H9 (cell line): Measurements from ENCODE around the gene ARL8A. TPM values are rescaled to one million over a fixed set of nuclear protein-coding genes. Genes with fewer than 3 reads are reported as not detected.

Source experiments
- DNase-seq: peaks from one replicate; pipeline ENCODE4 v3.0.0-alpha.2; 2017
- H2AFZ ChIP-seq: one replicate; pipeline ENCODE4 v1.6.1; 2013; ENCODE audit warnings: mild to moderate bottlenecking, low read length, control low read depth, moderate library complexity
- H2AK5ac ChIP-seq: 2 replicates; pipeline ENCODE4 v1.6.1; 2013; ENCODE audit warnings: low read length, control low read depth, mixed read lengths; ENCODE audit not compliant: insufficient read length
- H2BK120ac ChIP-seq: one replicate; pipeline ENCODE4 v1.6.1; 2013; ENCODE audit warnings: low read depth, mild to moderate bottlenecking, low read length, control low read depth, inconsistent platforms; ENCODE audit not compliant: poor library complexity, severe bottlenecking
- H2BK12ac ChIP-seq: 2 replicates; pipeline ENCODE4 v1.6.1; 2013; ENCODE audit warnings: low read length, control low read depth, mixed read lengths, low read depth; ENCODE audit not compliant: insufficient read length
- H2BK15ac ChIP-seq: 2 replicates; pipeline ENCODE4 v1.6.1; 2013; ENCODE audit warnings: low read depth, low read length, control low read depth
- H2BK20ac ChIP-seq: one replicate; pipeline ENCODE4 v1.6.1; 2013; ENCODE audit warnings: low read depth, mild to moderate bottlenecking, low read length, control low read depth, inconsistent platforms; ENCODE audit not compliant: poor library complexity, severe bottlenecking
- H2BK5ac ChIP-seq: 2 replicates; pipeline ENCODE4 v1.6.1; 2013; ENCODE audit warnings: low read length, control low read depth, mixed read lengths; ENCODE audit not compliant: insufficient read length
- H3K14ac ChIP-seq: 2 replicates; pipeline ENCODE4 v1.6.1; 2013; ENCODE audit warnings: low read length, control low read depth; ENCODE audit not compliant: insufficient read depth
- H3K18ac ChIP-seq: 2 replicates; pipeline ENCODE4 v1.6.1; 2013; ENCODE audit warnings: low read depth, mild to moderate bottlenecking, mixed read lengths, low read length, control low read depth; ENCODE audit not compliant: insufficient read length
- H3K23ac ChIP-seq: 2 replicates; pipeline ENCODE4 v1.6.1; 2013; ENCODE audit warnings: low read length, control low read depth, mixed read lengths, low read depth; ENCODE audit not compliant: insufficient read length
- H3K23me2 ChIP-seq: 2 replicates; pipeline ENCODE4 v1.6.1; 2013; ENCODE audit warnings: low read depth, mild to moderate bottlenecking, mixed read lengths, low read length, control low read depth; ENCODE audit not compliant: insufficient read length, poor library complexity, severe bottlenecking
- H3K27ac ChIP-seq: 2 replicates; pipeline ENCODE4 v1.5.1; 2013; ENCODE audit warnings: low read length, control low read depth, mixed read lengths, low read depth; ENCODE audit not compliant: insufficient read length
- H3K27me3 ChIP-seq: 2 replicates; pipeline ENCODE4 v1.6.1; 2013; ENCODE audit warnings: low read length, control low read depth, inconsistent platforms; ENCODE audit not compliant: insufficient read depth
- H3K4ac ChIP-seq: 2 replicates; pipeline ENCODE4 v1.6.1; 2013; ENCODE audit warnings: low read depth, mild to moderate bottlenecking, control low read depth, inconsistent platforms, low read length, moderate library complexity
- H3K4me1 ChIP-seq: 2 replicates; pipeline ENCODE4 v1.6.1; 2013; ENCODE audit warnings: low read length, control low read depth, inconsistent platforms; ENCODE audit not compliant: insufficient read depth
- H3K4me2 ChIP-seq: 2 replicates; pipeline ENCODE4 v1.6.1; 2013; ENCODE audit warnings: low read length, control low read depth, mixed read lengths; ENCODE audit not compliant: insufficient read length, insufficient read depth
- H3K56ac ChIP-seq: 2 replicates; pipeline ENCODE4 v1.6.1; 2013; ENCODE audit warnings: low read depth, mild to moderate bottlenecking, mixed read lengths, low read length, control low read depth; ENCODE audit not compliant: insufficient read length
- H3K79me1 ChIP-seq: 2 replicates; pipeline ENCODE4 v1.6.1; 2013; ENCODE audit warnings: low read depth, mild to moderate bottlenecking, moderate library complexity, low read length, control low read depth, inconsistent platforms; ENCODE audit not compliant: insufficient read depth, poor library complexity, severe bottlenecking
- H3K79me2 ChIP-seq: 2 replicates; pipeline ENCODE4 v1.6.1; 2013; ENCODE audit warnings: low read length, control low read depth, inconsistent platforms; ENCODE audit not compliant: insufficient read depth
- H3K9ac ChIP-seq: 2 replicates; pipeline ENCODE4 v1.6.1; 2013; ENCODE audit warnings: low read length, control low read depth, mixed read lengths; ENCODE audit not compliant: insufficient read length; ENCODE audit errors: extremely low read depth
- H3K9me3 ChIP-seq: one replicate; pipeline ENCODE4 v1.6.1; 2013; ENCODE audit warnings: low read depth, low read length, inconsistent platforms; ENCODE audit not compliant: control insufficient read depth
- H3T11ph ChIP-seq: one replicate; pipeline ENCODE4 v1.6.1; 2013; ENCODE audit warnings: mild to moderate bottlenecking, low read length, control low read depth, inconsistent platforms
- H4K20me1 ChIP-seq: one replicate; pipeline ENCODE4 v1.6.1; 2013; ENCODE audit not compliant: control insufficient read depth, insufficient read length, insufficient read depth
- H4K5ac ChIP-seq: 2 replicates; pipeline ENCODE4 v1.6.1; 2013; ENCODE audit warnings: low read depth, mild to moderate bottlenecking, mixed read lengths, low read length, control low read depth; ENCODE audit not compliant: insufficient read length
- H4K8ac ChIP-seq: replicated peaks from 2 replicates; pipeline ENCODE4 v1.6.1; 2013; ENCODE audit warnings: low read length, control low read depth, mixed read lengths, low read depth; ENCODE audit not compliant: insufficient read length
- H4K91ac ChIP-seq: 2 replicates; pipeline ENCODE4 v1.6.1; 2013; ENCODE audit warnings: low read depth, mild to moderate bottlenecking, moderate library complexity, mixed read lengths, low read length, control low read depth; ENCODE audit not compliant: insufficient read length
- H3K27ac Mint-ChIP-seq, 3 experiments: 2 replicates in 2 of 3; 3 replicates in 1 of 3; pipeline ENCODE4 v1.8.0; 2020 to 2021; ENCODE audit warnings: mixed read lengths in 3 of 3, mild to moderate bottlenecking in 1 of 3, moderate library complexity in 1 of 3
- H3K27me3 Mint-ChIP-seq: 2 replicates; pipeline ENCODE4 v1.8.0; 2021; ENCODE audit warnings: low read depth, mild to moderate bottlenecking, moderate library complexity, mixed read lengths
- H3K36me3 Mint-ChIP-seq, 3 experiments: 2 replicates in 2 of 3; 3 replicates in 1 of 3; pipeline ENCODE4 v1.8.0; 2020 to 2021; ENCODE audit warnings: low read depth in 3 of 3, mixed read lengths in 3 of 3; ENCODE audit not compliant: insufficient read depth in 1 of 3
- H3K4me1 Mint-ChIP-seq, 2 experiments: 2 replicates each; pipeline ENCODE4 v1.8.0; 2020; ENCODE audit warnings: mixed read lengths in 2 of 2
- H3K4me3 Mint-ChIP-seq, 2 experiments: 2 replicates in 1 of 2; 3 replicates in 1 of 2; pipeline ENCODE4 v1.8.0; 2020 to 2021; ENCODE audit warnings: mild to moderate bottlenecking in 2 of 2, mixed read lengths in 2 of 2, moderate library complexity in 1 of 2
- H3K9me3 Mint-ChIP-seq, 2 experiments: 2 replicates in 1 of 2; 3 replicates in 1 of 2; pipeline ENCODE4 v1.8.0; 2020; ENCODE audit warnings: mild to moderate bottlenecking in 2 of 2, mixed read lengths in 2 of 2, moderate library complexity in 1 of 2
- WGBS: extraction: QIAGEN DNeasy Blood & Tissue Kit; methylation state at CpG from one replicate; pipeline ENCODE4 v1.1.7; 2013; ENCODE audit warnings: missing lambda C conversion rate, low lambda C conversion rate, mixed read lengths; ENCODE audit not compliant: insufficient read length; ENCODE audit errors: extremely low coverage; 5-methylcytosine and 5-hydroxymethylcytosine counted together
- total RNA-seq: library from RNA; stranded (reverse); gene quantifications from 2 replicates; pipeline ENCODE4 v1.2.1, GENCODE V29; 2021
- TF ChIP-seq, protein P1 (sequence below): fragments of 200-600 bp; sonication (generic); conservative IDR thresholded peaks from 3 replicates; pipeline ENCODE4 v1.8.0; 2021; ENCODE audit warnings: antibody characterized with exemption, mild to moderate bottlenecking

ARL8A gene
- total RNA-seq, 1 experiment from 2014 or later, result 67.2 TPM

DNA sequence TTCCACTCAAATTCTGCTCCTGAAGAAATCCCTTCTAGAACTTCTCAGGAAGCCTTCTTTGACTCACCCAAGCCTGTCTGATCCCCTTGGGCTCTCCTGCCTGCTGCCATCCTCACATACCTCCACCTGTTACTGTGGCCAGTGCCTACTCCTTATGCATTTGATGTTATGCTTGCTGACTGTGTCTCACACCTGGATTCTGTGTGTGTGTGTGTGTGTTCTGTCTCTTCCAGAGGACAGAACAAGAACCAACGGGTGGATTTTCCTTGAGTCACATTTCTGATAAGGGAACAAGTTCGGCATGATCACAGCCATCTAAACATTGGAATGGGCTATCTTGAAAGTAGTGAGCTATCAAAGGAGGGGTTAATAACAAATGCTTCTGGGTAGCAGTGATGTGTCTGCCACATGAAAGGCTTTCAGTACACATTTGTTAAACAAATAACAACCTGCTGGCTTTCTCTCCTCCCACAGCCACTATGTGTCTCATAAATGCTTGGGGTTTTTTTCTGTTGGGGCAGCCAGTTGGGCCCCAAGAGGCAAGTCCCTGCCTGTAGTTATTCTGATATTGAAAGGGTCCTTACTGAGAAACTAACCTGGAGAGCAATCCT lies 30.7 kb downstream of the ARL8A start:
- no peaks in the 10 kb centered on the region for H4K20me1 ChIP-seq

More for the DNA sequence above, 30.7 kb downstream of the ARL8A start:
- no peak overlapping the region for H3K14ac ChIP-seq
- no peak overlapping the region for H3K18ac ChIP-seq
- no peak overlapping the region for H2BK12ac ChIP-seq
- H2BK120ac ChIP-seq, result no peak overlapping the region
- H2BK20ac ChIP-seq, result no peak overlapping the region
- WGBS, result no CpG with 5 or more reads among the region's 2 CpGs
- no peak overlapping the region for H3K56ac ChIP-seq
- H3K9ac ChIP-seq, result no peak overlapping the region
- H3K4ac ChIP-seq, result no peak overlapping the region
- Mint-ChIP-seq H3K36me3 (no peaks in the 10 kb centered on the region), H3K9me3 (no peaks in the 10 kb centered on the region), H3K27ac (peak overlapping the region in 1 of 3 experiments; percentile 2; a peak in 2 of 7 replicates), H3K4me3 (no peak overlapping the region), H3K4me1 (peaks cover 22 to 29% of the 10 kb centered on the region in 2 experiments), H3K27me3 (no peaks in the 10 kb centered on the region; the same call in 1 of the 2 replicates)
- H3K79me2 ChIP-seq, result no peaks in the 10 kb centered on the region
- TF ChIP-seq, protein P1, sequence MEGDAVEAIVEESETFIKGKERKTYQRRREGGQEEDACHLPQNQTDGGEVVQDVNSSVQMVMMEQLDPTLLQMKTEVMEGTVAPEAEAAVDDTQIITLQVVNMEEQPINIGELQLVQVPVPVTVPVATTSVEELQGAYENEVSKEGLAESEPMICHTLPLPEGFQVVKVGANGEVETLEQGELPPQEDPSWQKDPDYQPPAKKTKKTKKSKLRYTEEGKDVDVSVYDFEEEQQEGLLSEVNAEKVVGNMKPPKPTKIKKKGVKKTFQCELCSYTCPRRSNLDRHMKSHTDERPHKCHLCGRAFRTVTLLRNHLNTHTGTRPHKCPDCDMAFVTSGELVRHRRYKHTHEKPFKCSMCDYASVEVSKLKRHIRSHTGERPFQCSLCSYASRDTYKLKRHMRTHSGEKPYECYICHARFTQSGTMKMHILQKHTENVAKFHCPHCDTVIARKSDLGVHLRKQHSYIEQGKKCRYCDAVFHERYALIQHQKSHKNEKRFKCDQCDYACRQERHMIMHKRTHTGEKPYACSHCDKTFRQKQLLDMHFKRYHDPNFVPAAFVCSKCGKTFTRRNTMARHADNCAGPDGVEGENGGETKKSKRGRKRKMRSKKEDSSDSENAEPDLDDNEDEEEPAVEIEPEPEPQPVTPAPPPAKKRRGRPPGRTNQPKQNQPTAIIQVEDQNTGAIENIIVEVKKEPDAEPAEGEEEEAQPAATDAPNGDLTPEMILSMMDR, result no peak
- H3K79me1 ChIP-seq, result no peaks in the 10 kb centered on the region
- no peak overlapping the region for H2AFZ ChIP-seq
- H2BK15ac ChIP-seq, result no peak overlapping the region
- no peaks in the 10 kb centered on the region for H3K27me3 ChIP-seq
- H4K5ac ChIP-seq, result no peak overlapping the region
- H4K8ac ChIP-seq, result no peak overlapping the region
- H3K23me2 ChIP-seq, result no peaks in the 10 kb centered on the region
- no peak overlapping the region for H3K4me2 ChIP-seq
- no peak overlapping the region for H3K27ac ChIP-seq
- H2BK5ac ChIP-seq, result no peak overlapping the region
- H3K23ac ChIP-seq, result no peak overlapping the region
- no peak overlapping the region for H4K91ac ChIP-seq
- H3T11ph ChIP-seq, result no peak overlapping the region
- H2AK5ac ChIP-seq, result no peak overlapping the region
- no peak for DNase-seq
- no peaks in the 10 kb centered on the region for H3K4me1 ChIP-seq
- H3K9me3 ChIP-seq, result no peaks in the 10 kb centered on the region
